PC-3 (cell line): ENCODE data around the gene DNAJC11. TPM values are rescaled to one million over a fixed set of nuclear protein-coding genes. Genes with fewer than 3 reads are reported as not detected.
"Not testable (repeated sequence)": the region's sequence is repeated elsewhere in the genome, so short reads cannot be mapped to it uniquely, and the experiment has no call there.

Source experiments
- ATAC-seq: fragments of 200-7000 bp; cut with Tn5 transposase; 2 replicates; pipeline ENCODE4 v1.9.1; 2020; ENCODE audit warnings: mild to moderate bottlenecking, moderate library complexity
- BruUV-seq: library from RNA; stranded (reverse); fragments of 400-500 nt; replicated peaks from 2 replicates; lab custom pipeline; 2021; lab: Mats Ljungman, UMichigan
- CTCF ChIA-PET: fragments of 300-600 bp; sonication (Branson Sonifier 250); formaldehyde crosslinking; loops from one replicate; lab custom pipeline; 2022; ENCODE audit warnings: antibody characterized with exemption; lab: Charles Lee
- POLR2A ChIA-PET: fragments of 300-600 bp; sonication (Branson Sonifier 250); formaldehyde crosslinking; loops from one replicate; lab custom pipeline; 2022; ENCODE audit warnings: antibody characterized with exemption; ENCODE audit not compliant: unreplicated experiment; lab: Charles Lee
- DNase-seq: peaks from one replicate; pipeline ENCODE4 v3.0.0-alpha.2; 2015
- H2AFZ ChIP-seq: fragments of 300-600 bp; sonication (generic); 2 replicates; pipeline ENCODE4 v1.6.0; 2016; ENCODE audit warnings: antibody characterized with exemption, low read length
- H3F3A ChIP-seq: fragments of 300-600 bp; sonication (generic); one replicate; pipeline ENCODE4 v1.6.0; 2017; ENCODE audit warnings: antibody characterized with exemption, low read length, control low read depth, mild to moderate bottlenecking; ENCODE audit not compliant: unreplicated experiment
- H3K27ac ChIP-seq: fragments of 300-600 bp; sonication (generic); 2 replicates; pipeline ENCODE4 v1.5.1; 2016; ENCODE audit warnings: mild to moderate bottlenecking, low read length
- H3K27me3 ChIP-seq: fragments of 300-600 bp; sonication (generic); 2 replicates; pipeline ENCODE4 v1.6.1; 2016; ENCODE audit warnings: low read length, mixed read lengths
- H3K36me3 ChIP-seq: fragments of 300-600 bp; sonication (generic); 2 replicates; pipeline ENCODE4 v1.6.1; 2016; ENCODE audit warnings: low read depth, mixed run types, low read length, mixed read lengths
- H3K4me1 ChIP-seq: fragments of 300-600 bp; sonication (generic); 2 replicates; pipeline ENCODE4 v1.5.1; 2016; ENCODE audit warnings: low read length; ENCODE audit not compliant: insufficient read depth
- H3K4me2 ChIP-seq: fragments of 300-600 bp; sonication (generic); 2 replicates; pipeline ENCODE4 v1.6.0; 2016; ENCODE audit warnings: low read length
- H3K4me3 ChIP-seq: fragments of 300-600 bp; sonication (generic); 2 replicates; pipeline ENCODE4 v1.5.1; 2016; ENCODE audit warnings: mild to moderate bottlenecking, low read length, mixed read lengths
- H3K79me2 ChIP-seq: fragments of 300-600 bp; sonication (generic); 2 replicates; pipeline ENCODE4 v1.6.1; 2017; ENCODE audit warnings: low read length, mixed read lengths
- H3K9ac ChIP-seq: fragments of 300-600 bp; sonication (generic); 2 replicates; pipeline ENCODE4 v1.6.0; 2016; ENCODE audit warnings: mild to moderate bottlenecking, low read length
- H3K9me2 ChIP-seq: fragments of 300-600 bp; sonication (generic); replicated peaks from 2 replicates; pipeline ENCODE4 v1.6.1; 2016; ENCODE audit warnings: mixed run types, low read length, mixed read lengths
- H3K9me3 ChIP-seq: fragments of 300-600 bp; sonication (generic); 2 replicates; pipeline ENCODE4 v1.6.1; 2016; ENCODE audit warnings: low read length, mixed read lengths
- H4K20me1 ChIP-seq: fragments of 300-600 bp; sonication (generic); 2 replicates; pipeline ENCODE4 v1.6.1; 2016; ENCODE audit warnings: low read length, mixed read lengths
- EZH2 ChIP-seq: fragments of 300-600 bp; sonication (generic); IDR thresholded peaks from one replicate; pipeline ENCODE4 v1.6.1; 2017; ENCODE audit warnings: antibody characterized with exemption, mild to moderate bottlenecking, low read length; ENCODE audit not compliant: unreplicated experiment
- EZH2phosphoT487 ChIP-seq: fragments of 300-600 bp; sonication (generic); IDR thresholded peaks from 2 replicates; pipeline ENCODE4 v1.6.1; 2018; ENCODE audit warnings: mild to moderate bottlenecking, antibody characterized with exemption, low read length, borderline replicate concordance
- intact Hi-C: fragments of 100-400 bp; cut with micrococcal nuclease; formaldehyde crosslinking; loops from 2 replicates; pipeline ENCODE4 v1.9.0; 2023
- total RNA-seq: library from RNA; depleted of rRNA; stranded (reverse); fragments of >200 nt; gene quantifications from 2 replicates; pipeline ENCODE4 v1.2.3, GENCODE V29; 2014
- TF ChIP-seq, protein P1 (sequence below): fragments of 300-600 bp; sonication (generic); conservative IDR thresholded peaks from 2 replicates; pipeline ENCODE4 v1.5.1; 2017; ENCODE audit warnings: antibody characterized with exemption, low read depth, mild to moderate bottlenecking, low read length

The DNAJC11 gene
- total RNA-seq, 1 experiment from 2014 or later = 105 TPM

GRCh38 chr1:6601049-6601922 lies 100.3 kb downstream of the DNAJC11 start:
- Histone ChIP-seq H3F3A (no peaks in the 10 kb centered on the region), H3K27ac (peak overlapping the region; percentile 93), H3K4me3 (peak overlapping the region; percentile 86), H3K9me2 (no peaks in the 10 kb centered on the region), H3K4me2 (peak overlapping the region; percentile 92), H3K27me3 (no peaks in the 10 kb centered on the region), H3K36me3 (peaks cover 23% of the 10 kb centered on the region), H3K4me1 (peaks cover 30% of the 10 kb centered on the region), H3K9me3 (no peaks in the 10 kb centered on the region), H3K9ac (peak overlapping the region; percentile 91), H4K20me1 (peaks cover 41% of the 10 kb centered on the region), H3K79me2 (peaks cover 63% of the 10 kb centered on the region), H2AFZ (peak overlapping the region; percentile 51; the same call in 1 of the 2 replicates)
- ChIA-PET CTCF (interaction anchor here (1.1 kb wide), 1 partner anchor 47 kb away, joined by 3 read pairs; the partner anchor contains the start of gene NOL9), POLR2A (no interaction called here)
- intact Hi-C loops = loop anchor here (1.0 kb wide), 5 partner anchors 11 to 110 kb away; partner anchors contain the start of genes NOL9, PLEKHG5 and ZBTB48
- peak; percentile 76; the same call in 1 of the 2 replicates for TF ChIP-seq EZH2phosphoT487
- TF ChIP-seq, protein P1, sequence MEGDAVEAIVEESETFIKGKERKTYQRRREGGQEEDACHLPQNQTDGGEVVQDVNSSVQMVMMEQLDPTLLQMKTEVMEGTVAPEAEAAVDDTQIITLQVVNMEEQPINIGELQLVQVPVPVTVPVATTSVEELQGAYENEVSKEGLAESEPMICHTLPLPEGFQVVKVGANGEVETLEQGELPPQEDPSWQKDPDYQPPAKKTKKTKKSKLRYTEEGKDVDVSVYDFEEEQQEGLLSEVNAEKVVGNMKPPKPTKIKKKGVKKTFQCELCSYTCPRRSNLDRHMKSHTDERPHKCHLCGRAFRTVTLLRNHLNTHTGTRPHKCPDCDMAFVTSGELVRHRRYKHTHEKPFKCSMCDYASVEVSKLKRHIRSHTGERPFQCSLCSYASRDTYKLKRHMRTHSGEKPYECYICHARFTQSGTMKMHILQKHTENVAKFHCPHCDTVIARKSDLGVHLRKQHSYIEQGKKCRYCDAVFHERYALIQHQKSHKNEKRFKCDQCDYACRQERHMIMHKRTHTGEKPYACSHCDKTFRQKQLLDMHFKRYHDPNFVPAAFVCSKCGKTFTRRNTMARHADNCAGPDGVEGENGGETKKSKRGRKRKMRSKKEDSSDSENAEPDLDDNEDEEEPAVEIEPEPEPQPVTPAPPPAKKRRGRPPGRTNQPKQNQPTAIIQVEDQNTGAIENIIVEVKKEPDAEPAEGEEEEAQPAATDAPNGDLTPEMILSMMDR = no peak; the same call in 1 of the 2 replicates
- TSS peak; percentile 85 for BruUV-seq
- DNase-seq = peak; percentile 100
- ATAC-seq = peak; percentile 60

DNA sequence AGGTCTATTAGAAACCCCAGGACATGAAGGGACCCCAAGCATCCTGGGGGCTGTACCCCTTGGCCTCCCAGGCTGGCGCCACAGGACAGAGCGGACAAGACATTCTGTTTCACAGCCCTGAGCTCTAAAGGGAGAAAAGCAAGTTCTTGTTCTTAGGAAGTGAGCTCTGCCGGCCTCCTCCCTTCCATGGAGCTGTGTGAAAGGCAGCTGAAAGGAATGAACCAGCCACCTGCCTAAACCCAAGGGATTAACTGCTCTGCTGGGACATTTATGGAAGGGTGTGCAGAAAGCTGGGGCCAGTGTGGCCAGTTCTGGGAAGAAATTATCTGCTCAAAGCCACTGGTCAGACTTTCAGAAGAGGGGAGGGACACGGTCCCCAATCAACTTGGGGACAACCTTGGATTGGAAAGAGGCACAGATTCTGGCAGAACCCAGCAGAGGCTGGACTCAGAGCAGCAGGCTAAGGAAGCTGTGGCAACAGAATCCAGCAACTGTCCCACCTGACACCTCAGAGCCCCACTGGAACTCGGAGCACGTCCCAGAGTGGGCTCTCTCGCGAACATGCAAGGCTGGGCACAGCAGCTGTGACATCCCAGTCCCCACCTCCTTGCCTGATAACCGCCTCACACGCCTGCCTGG lies 101.1 kb downstream of the DNAJC11 start:
- H3K9me2 ChIP-seq = no peaks in the 10 kb centered on the region
- H3K27ac ChIP-seq = peak overlapping the region; percentile 93
- no peaks in the 10 kb centered on the region for H3K27me3 ChIP-seq
- no peaks in the 10 kb centered on the region for H3F3A ChIP-seq
- peaks cover 49% of the 10 kb centered on the region for H4K20me1 ChIP-seq
- H3K4me2 ChIP-seq = peak overlapping the region; percentile 92
- no peak for ATAC-seq
- no peak overlapping the region for H2AFZ ChIP-seq
- H3K4me1 ChIP-seq = peaks cover 30% of the 10 kb centered on the region
- DNase-seq = no peak
- H3K36me3 ChIP-seq = peaks cover 31% of the 10 kb centered on the region
- H3K9ac ChIP-seq = peak overlapping the region; percentile 91
- POLR2A ChIA-PET = interaction anchor here (0.6 to 0.7 kb wide), 2 partner anchors 15 to 24 kb away, joined by 3 to 6 read pairs; partner anchors contain the start of gene THAP3
- H3K4me3 ChIP-seq = peak overlapping the region; percentile 86
- TSS peak; percentile 58 for BruUV-seq
- H3K79me2 ChIP-seq = peaks cover 71% of the 10 kb centered on the region
- intact Hi-C loops = loop anchor here (1.0 kb wide), 5 partner anchors 12 to 109 kb away; partner anchors contain the start of genes NOL9, PLEKHG5 and ZBTB48
- no peaks in the 10 kb centered on the region for H3K9me3 ChIP-seq
- CTCF ChIA-PET = interaction anchor here (0.5 to 0.8 kb wide), 2 partner anchors 18 to 20 kb away, joined by 3 to 4 read pairs; partner anchors contain the start of gene ZBTB48
- TF ChIP-seq EZH2 (no peak), EZH2phosphoT487 (no peak)
- TF ChIP-seq, protein P1 = no peak

GRCh38 chr1:6599991-6600390 lies 101.6 kb downstream of the DNAJC11 start:
- ATAC-seq, DNase-seq, H2AFZ ChIP-seq, BruUV-seq, H3K27me3 ChIP-seq, H3K9me3 ChIP-seq, H3K9me2 ChIP-seq, intact Hi-C loops, H3F3A ChIP-seq: not testable (repeated sequence)
- Histone ChIP-seq H3K9ac (peak overlapping the region; percentile 91), H3K79me2 (peaks cover 76% of the 10 kb centered on the region), H3K4me3 (peak overlapping the region; percentile 86), H3K36me3 (peaks cover 36% of the 10 kb centered on the region), H4K20me1 (peaks cover 54% of the 10 kb centered on the region), H3K27ac (peak overlapping the region; percentile 93), H3K4me2 (peak overlapping the region; percentile 92), H3K4me1 (peaks cover 30% of the 10 kb centered on the region)
- POLR2A ChIA-PET = interaction anchor here (0.6 to 0.7 kb wide), 2 partner anchors 16 to 24 kb away, joined by 3 to 6 read pairs; partner anchors contain the start of gene THAP3
- CTCF ChIA-PET = interaction anchor here (0.5 to 0.8 kb wide), 2 partner anchors 18 to 20 kb away, joined by 3 to 4 read pairs; partner anchors contain the start of gene ZBTB48
